ENCODE data around the gene NALCN. TPM values are rescaled to one million over a fixed set of nuclear protein-coding genes. Genes with fewer than 3 reads are reported as not detected.
"Not testable (repeated sequence)": the region's sequence is repeated elsewhere in the genome, so short reads cannot be mapped to it uniquely, and the experiment has no call there.

Gene NALCN
- total RNA-seq, 1 donor from 2014 or later: not detected

- H3K4me1 Mint-ChIP-seq (ENCODE audit: low read depth): no peaks in the 10 kb centered on the region
- no peak overlapping the region for H3K4me3 Mint-ChIP-seq
Observed at GRCh38 chr13:101346942-101347728, 69.2 kb downstream of the NALCN start.

GRCh38 chr13:101346161-101346560, 70.1 kb downstream of the NALCN start:
- Mint-ChIP-seq H3K9me3 (no peaks in the 10 kb centered on the region), H3K4me1 (ENCODE audit: low read depth) (no peaks in the 10 kb centered on the region), H3K27ac (no peak overlapping the region), H3K4me3 (no peak overlapping the region), H3K36me3 (ENCODE audit: low read depth) (no peaks in the 10 kb centered on the region), H3K27me3 (ENCODE audit: insufficient read depth) (no peaks in the 10 kb centered on the region)
- intact Hi-C loops (cut with micrococcal nuclease): no loop called here
- DNase-seq (ENCODE audit: low spot score): no peak

More at GRCh38 chr13:101346942-101347728, 69.2 kb downstream of the NALCN start:
- no peak overlapping the region for H3K27ac Mint-ChIP-seq
- no peaks in the 10 kb centered on the region for H3K27me3 Mint-ChIP-seq (ENCODE audit: insufficient read depth)
- no peaks in the 10 kb centered on the region for H3K9me3 Mint-ChIP-seq
- no peaks in the 10 kb centered on the region for H3K36me3 Mint-ChIP-seq (ENCODE audit: low read depth)
- intact Hi-C loops (cut with micrococcal nuclease): no loop called here
- DNase-seq (ENCODE audit: low spot score): no peak

GRCh38 chr13:101343128-101343787, 73.0 kb downstream of the NALCN start:
- H3K4me3 Mint-ChIP-seq: no peak overlapping the region
- H3K36me3 Mint-ChIP-seq (ENCODE audit: low read depth): no peaks in the 10 kb centered on the region
- peaks cover 3% of the 10 kb centered on the region for H3K9me3 Mint-ChIP-seq
- intact Hi-C loops (cut with micrococcal nuclease): no loop called here
- no peak for DNase-seq (ENCODE audit: low spot score)
- H3K4me1 Mint-ChIP-seq (ENCODE audit: low read depth): no peaks in the 10 kb centered on the region
- H3K27ac Mint-ChIP-seq: no peak overlapping the region
- H3K27me3 Mint-ChIP-seq (ENCODE audit: insufficient read depth): no peaks in the 10 kb centered on the region

- Mint-ChIP-seq H3K4me1 (ENCODE audit: low read depth) (no peaks in the 10 kb centered on the region), H3K36me3 (ENCODE audit: low read depth) (no peaks in the 10 kb centered on the region), H3K4me3 (no peak overlapping the region), H3K27me3 (ENCODE audit: insufficient read depth) (no peaks in the 10 kb centered on the region), H3K9me3 (peaks cover 3% of the 10 kb centered on the region), H3K27ac (no peak overlapping the region)
- no peak for DNase-seq (ENCODE audit: low spot score)
- intact Hi-C loops (cut with micrococcal nuclease): no loop called here
Observed at GRCh38 chr13:101341464-101341863, 74.8 kb downstream of the NALCN start.

- DNase-seq (ENCODE audit: low spot score): no peak
- Mint-ChIP-seq H3K9me3 (peaks cover 3% of the 10 kb centered on the region), H3K27ac (no peak overlapping the region), H3K27me3 (ENCODE audit: insufficient read depth) (no peaks in the 10 kb centered on the region), H3K4me1 (ENCODE audit: low read depth) (no peaks in the 10 kb centered on the region), H3K36me3 (ENCODE audit: low read depth) (no peaks in the 10 kb centered on the region), H3K4me3 (no peak overlapping the region)
- intact Hi-C loops (cut with micrococcal nuclease): no loop called here
Observed at GRCh38 chr13:101339202-101339601, 77.1 kb downstream of the NALCN start.

DNA sequence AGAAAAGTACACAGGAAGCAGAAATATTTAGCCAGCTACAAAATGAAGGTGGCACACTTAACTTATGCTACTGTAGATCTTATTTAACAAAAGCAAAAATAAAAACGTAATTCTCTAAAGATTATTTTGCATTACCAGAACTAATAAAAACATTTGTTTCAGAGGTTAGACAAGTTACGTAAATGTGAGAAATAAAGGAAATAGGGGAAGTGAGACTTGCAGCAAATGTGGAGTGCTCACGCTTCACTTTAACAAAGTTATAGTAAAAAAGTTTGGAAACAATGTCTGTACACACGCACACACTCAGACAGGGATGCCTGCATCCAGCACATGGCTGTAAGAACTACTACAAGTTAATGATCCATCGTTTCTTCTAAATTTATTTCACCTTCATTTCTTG, 83.7 kb downstream of the NALCN start:
- Mint-ChIP-seq H3K9me3 (no peaks in the 10 kb centered on the region), H3K27me3 (ENCODE audit: insufficient read depth) (no peaks in the 10 kb centered on the region), H3K27ac (no peak overlapping the region), H3K36me3 (ENCODE audit: low read depth) (no peaks in the 10 kb centered on the region), H3K4me3 (no peak overlapping the region), H3K4me1 (ENCODE audit: low read depth) (no peaks in the 10 kb centered on the region)
- no peak for DNase-seq (ENCODE audit: low spot score)
- intact Hi-C loops (cut with micrococcal nuclease): no loop called here

DNA sequence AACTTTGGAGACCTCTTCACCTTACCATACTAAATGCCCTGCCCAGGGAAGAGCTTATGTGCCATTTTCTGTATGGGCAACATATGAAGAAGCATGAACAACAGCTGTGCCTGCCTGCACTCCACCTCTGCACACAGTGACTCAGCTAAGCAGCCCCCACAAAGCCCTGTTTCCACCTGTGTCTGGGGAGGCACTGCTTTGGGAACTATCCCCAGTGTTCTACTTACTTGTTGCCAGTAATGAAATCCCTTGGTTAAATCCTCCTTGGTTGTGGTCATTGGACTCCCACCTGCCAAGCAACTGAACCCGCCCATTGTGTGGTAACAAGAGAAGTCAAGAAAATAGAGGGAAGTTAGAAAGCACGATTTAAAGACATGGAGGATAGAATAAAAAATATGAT, 84.6 kb downstream of the NALCN start:
- Mint-ChIP-seq H3K4me1 (ENCODE audit: low read depth) (no peaks in the 10 kb centered on the region), H3K4me3 (no peak overlapping the region), H3K36me3 (ENCODE audit: low read depth) (no peaks in the 10 kb centered on the region), H3K9me3 (no peaks in the 10 kb centered on the region), H3K27ac (no peak overlapping the region), H3K27me3 (ENCODE audit: insufficient read depth) (no peaks in the 10 kb centered on the region)
- no peak for DNase-seq (ENCODE audit: low spot score)
- intact Hi-C loops (cut with micrococcal nuclease): no loop called here

DNA sequence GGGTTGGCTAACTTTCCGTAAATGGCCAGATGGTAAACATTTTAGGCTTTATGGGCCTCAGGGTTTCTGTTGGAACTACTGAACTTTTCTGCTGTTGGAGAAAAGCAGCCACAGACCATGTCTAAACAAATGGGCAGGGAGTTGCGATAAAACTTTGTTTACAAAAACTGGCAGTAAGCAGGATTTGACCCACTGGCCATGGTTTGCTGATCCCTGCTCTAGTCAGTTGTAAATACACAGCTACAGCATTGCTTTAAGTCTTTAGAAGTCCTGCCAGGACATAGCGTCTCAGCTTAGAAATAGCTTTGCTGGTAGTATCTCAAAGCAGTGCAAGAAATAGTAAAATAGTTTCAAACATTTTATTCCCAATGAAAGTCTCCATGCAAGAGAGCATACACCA, 88.4 kb downstream of the NALCN start:
- intact Hi-C loops (cut with micrococcal nuclease): no loop called here
- Mint-ChIP-seq H3K9me3 (no peaks in the 10 kb centered on the region), H3K27ac (no peak overlapping the region), H3K27me3 (ENCODE audit: insufficient read depth) (no peaks in the 10 kb centered on the region), H3K36me3 (ENCODE audit: low read depth) (no peaks in the 10 kb centered on the region), H3K4me3 (no peak overlapping the region), H3K4me1 (ENCODE audit: low read depth) (no peaks in the 10 kb centered on the region)
- DNase-seq (ENCODE audit: low spot score): no peak

DNA sequence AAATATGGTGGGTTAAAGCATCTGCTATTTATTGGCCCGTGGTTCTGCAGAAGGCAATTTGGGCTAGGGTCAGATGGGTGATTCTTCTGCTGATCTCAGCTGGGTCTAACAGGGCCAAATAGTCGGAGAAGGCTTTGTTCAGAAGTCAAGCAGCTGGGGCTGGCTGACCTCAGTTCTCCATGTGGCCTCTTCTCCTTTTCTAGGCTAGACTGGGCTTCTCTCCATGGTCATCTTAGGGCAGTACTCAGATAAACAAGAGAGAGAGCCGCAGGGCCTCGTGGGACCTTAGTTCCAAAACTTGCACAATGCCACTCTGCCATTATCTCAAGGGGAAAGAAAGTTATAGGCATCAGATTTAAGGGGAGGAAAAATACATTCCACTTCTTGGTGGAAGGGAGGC, 89.6 kb downstream of the NALCN start:
- no peak for DNase-seq (ENCODE audit: low spot score)
- Mint-ChIP-seq H3K27ac (no peak overlapping the region), H3K36me3 (ENCODE audit: low read depth) (no peaks in the 10 kb centered on the region), H3K4me1 (ENCODE audit: low read depth) (no peaks in the 10 kb centered on the region), H3K4me3 (no peak overlapping the region), H3K27me3 (ENCODE audit: insufficient read depth) (no peaks in the 10 kb centered on the region), H3K9me3 (no peaks in the 10 kb centered on the region)
- intact Hi-C loops (cut with micrococcal nuclease): no loop called here

GRCh38 chr13:101325423-101325822, 90.9 kb downstream of the NALCN start:
- Mint-ChIP-seq H3K4me1 (ENCODE audit: low read depth) (no peaks in the 10 kb centered on the region), H3K9me3 (no peaks in the 10 kb centered on the region), H3K4me3 (no peak overlapping the region), H3K36me3 (ENCODE audit: low read depth) (no peaks in the 10 kb centered on the region), H3K27me3 (ENCODE audit: insufficient read depth) (no peaks in the 10 kb centered on the region), H3K27ac (no peak overlapping the region)
- intact Hi-C loops (cut with micrococcal nuclease): no loop called here
- DNase-seq (ENCODE audit: low spot score): no peak

GRCh38 chr13:101323601-101324000, 92.7 kb downstream of the NALCN start:
- intact Hi-C loops (cut with micrococcal nuclease): no loop called here
- Mint-ChIP-seq H3K27ac (no peak overlapping the region), H3K27me3 (ENCODE audit: insufficient read depth) (no peaks in the 10 kb centered on the region), H3K9me3 (no peaks in the 10 kb centered on the region), H3K36me3 (ENCODE audit: low read depth) (no peaks in the 10 kb centered on the region), H3K4me1 (ENCODE audit: low read depth) (no peaks in the 10 kb centered on the region), H3K4me3 (no peak overlapping the region)
- no peak for DNase-seq (ENCODE audit: low spot score)

DNA sequence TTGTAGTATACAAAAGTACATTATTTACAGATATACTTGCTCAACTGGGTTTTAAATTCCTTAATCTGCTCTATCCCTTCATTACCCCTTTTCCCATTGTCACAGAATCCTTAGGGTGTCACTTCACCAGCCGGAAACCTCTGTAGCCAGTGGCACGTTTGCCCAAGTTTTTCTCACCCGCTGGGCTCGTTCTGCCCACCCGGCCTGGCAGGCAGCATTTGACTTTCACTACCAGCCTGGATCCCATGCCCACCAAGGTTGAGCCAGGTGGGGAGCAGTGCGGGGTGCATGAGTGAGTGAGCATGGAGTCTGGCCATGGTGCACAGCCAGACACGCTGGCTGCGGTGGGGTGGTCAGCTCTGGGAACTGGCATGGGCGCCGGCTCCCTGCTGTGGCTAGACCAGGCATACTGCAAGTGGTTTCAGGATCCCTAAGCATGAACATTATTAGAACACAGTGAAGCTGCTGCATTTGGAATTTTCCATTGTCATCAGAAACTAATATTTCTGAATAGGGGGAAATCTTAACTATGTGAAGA, 98.3 kb downstream of the NALCN start:
- H3K9me3 Mint-ChIP-seq: peaks cover 3% of the 10 kb centered on the region
- no peaks in the 10 kb centered on the region for H3K4me1 Mint-ChIP-seq (ENCODE audit: low read depth)

GRCh38 chr13:101313479-101313878, 102.8 kb downstream of the NALCN start:
- H3K27me3 Mint-ChIP-seq (ENCODE audit: insufficient read depth); intact Hi-C loops (cut with micrococcal nuclease); H3K27ac Mint-ChIP-seq; H3K4me1 Mint-ChIP-seq (ENCODE audit: low read depth); H3K4me3 Mint-ChIP-seq; H3K9me3 Mint-ChIP-seq; DNase-seq (ENCODE audit: low spot score); H3K36me3 Mint-ChIP-seq (ENCODE audit: low read depth): not testable (repeated sequence)

More for the DNA sequence above, 98.3 kb downstream of the NALCN start:
- Mint-ChIP-seq H3K36me3 (ENCODE audit: low read depth) (no peaks in the 10 kb centered on the region), H3K27me3 (ENCODE audit: insufficient read depth) (no peaks in the 10 kb centered on the region), H3K4me3 (no peak overlapping the region), H3K27ac (no peak overlapping the region)
- intact Hi-C loops (cut with micrococcal nuclease): no loop called here
- no peak for DNase-seq (ENCODE audit: low spot score)

Data from activated T-helper 1 cell treated with anti-CD3 and anti-CD28 coated beads, Interleukin-12 subunit alpha, Interleukin-12 subunit beta, Interleukin-2, Interleukin-4 antibody, amounts not matched to agents 30 ng/mL and 10 ng/mL and 1 ng/mL, durations not matched to agents 14 hours and 24 hours and 36 hours (primary cell).